HepG2 (cell line): ENCODE measurements around the gene STEAP1B. TPM values are rescaled to one million over a fixed set of nuclear protein-coding genes. Genes with fewer than 3 reads are reported as not detected.

Experiments used
- BCL6 ChIP-seq: IDR thresholded peaks from 2 replicates; pipeline ENCODE4 v1.6.1; 2016; ENCODE audit warnings: missing genetic modification reagents, missing compliant biosample characterization
- ELF1 ChIP-seq: sonication (generic); formaldehyde crosslinking; IDR thresholded peaks from 2 replicates; pipeline ENCODE4 v1.4.0; 2020; ENCODE audit warnings: missing genetic modification reagents
- EP300 ChIP-seq, 3 experiments: sonication (generic) in 1 of 3; formaldehyde crosslinking in 1 of 3; IDR thresholded peaks; 2 replicates each; pipeline versions ENCODE4 v1.5.1 to v1.6.1; 2011 to 2020; ENCODE audit warnings: low read depth in 2 of 3, low read length in 2 of 3, borderline replicate concordance in 1 of 3, improper control_type of control experiment in 1 of 3, mild to moderate bottlenecking in 1 of 3, missing genetic modification reagents in 1 of 3, moderate library complexity in 1 of 3
- ETV5 ChIP-seq: IDR thresholded peaks from 2 replicates; pipeline ENCODE4 v1.6.1; 2018; ENCODE audit warnings: missing biosample characterization, missing genetic modification reagents, inconsistent platforms, borderline replicate concordance
- FOXC1 ChIP-seq: sonication (generic); formaldehyde crosslinking; IDR thresholded peaks from 2 replicates; pipeline ENCODE4 v1.8.0; 2022; ENCODE audit warnings: mild to moderate bottlenecking, missing genetic modification reagents, borderline replicate concordance
- GLI4 ChIP-seq: sonication (generic); formaldehyde crosslinking; IDR thresholded peaks from 2 replicates; pipeline ENCODE4 v1.5.1; 2020; ENCODE audit warnings: missing genetic modification reagents, mild to moderate bottlenecking, moderate library complexity, borderline replicate concordance
- HMG20B ChIP-seq: conservative IDR thresholded peaks from 2 replicates; pipeline ENCODE4 v1.6.1; 2016; ENCODE audit warnings: missing genetic modification reagents, missing compliant biosample characterization
- IRF2 ChIP-seq: IDR thresholded peaks from 2 replicates; pipeline ENCODE4 v1.6.1; 2018; ENCODE audit warnings: missing genetic modification reagents, missing compliant biosample characterization
- MED13 ChIP-seq: sonication (generic); formaldehyde crosslinking; IDR thresholded peaks from 2 replicates; pipeline ENCODE4 v1.5.0; 2020; ENCODE audit warnings: missing genetic modification reagents
- NAIF1 ChIP-seq: sonication (generic); formaldehyde crosslinking; IDR thresholded peaks from 2 replicates; pipeline ENCODE4 v1.5.0; 2020; ENCODE audit warnings: mild to moderate bottlenecking, missing genetic modification reagents, borderline replicate concordance
- NFKBIZ ChIP-seq: IDR thresholded peaks from 2 replicates; pipeline ENCODE4 v1.6.1; 2018; ENCODE audit warnings: missing genetic modification reagents, missing compliant biosample characterization
- RCOR2 ChIP-seq: IDR thresholded peaks from 2 replicates; pipeline ENCODE4 v1.6.1; 2016; ENCODE audit warnings: missing biosample characterization, missing genetic modification reagents
- RFXAP ChIP-seq: sonication (generic); formaldehyde crosslinking; IDR thresholded peaks from 2 replicates; pipeline ENCODE4 v1.4.0; 2020; ENCODE audit warnings: missing genetic modification reagents, borderline replicate concordance
- SAP130 ChIP-seq: IDR thresholded peaks from 2 replicates; pipeline ENCODE4 v1.6.1; 2016; ENCODE audit warnings: low read depth
- SMC3 ChIP-seq: IDR thresholded peaks from 2 replicates; pipeline ENCODE4 v1.6.1; 2011; ENCODE audit warnings: low read length, improper control_type of control experiment
- SOX13 ChIP-seq, 3 experiments: fragments of 450-650 bp in 1 of 3; sonication (generic) in 1 of 3; formaldehyde crosslinking in 1 of 3; IDR thresholded peaks in 2 of 3; conservative IDR thresholded peaks in 1 of 3; 2 replicates each; pipeline versions ENCODE4 v1.5.0 to v1.6.1; 2016 to 2020; ENCODE audit warnings: antibody characterized with exemption in 1 of 3, mild to moderate bottlenecking in 1 of 3, missing compliant biosample characterization in 1 of 3, missing genetic modification reagents in 1 of 3, moderate library complexity in 1 of 3
- STAG1 ChIP-seq: sonication (generic); formaldehyde crosslinking; IDR thresholded peaks from 2 replicates; pipeline ENCODE4 v1.4.0; 2020; ENCODE audit warnings: missing genetic modification reagents
- TBX2 ChIP-seq: sonication (generic); formaldehyde crosslinking; IDR thresholded peaks from 2 replicates; pipeline ENCODE4 v1.5.0; 2020; ENCODE audit warnings: missing genetic modification reagents, mild to moderate bottlenecking, borderline replicate concordance
- TEAD3 ChIP-seq: optimal IDR thresholded peaks from 2 replicates; pipeline ENCODE3; 2016; ENCODE audit warnings: borderline replicate concordance
- ZIK1 ChIP-seq: sonication (generic); formaldehyde crosslinking; IDR thresholded peaks from 2 replicates; pipeline ENCODE4 v1.5.0; 2020; ENCODE audit warnings: mild to moderate bottlenecking, low read depth, missing genetic modification reagents, borderline replicate concordance
- ZMAT3 ChIP-seq: sonication (generic); formaldehyde crosslinking; conservative IDR thresholded peaks from 2 replicates; pipeline ENCODE4 v1.7.0; 2021; ENCODE audit warnings: missing genetic modification reagents
- ZNF296 ChIP-seq: sonication (generic); formaldehyde crosslinking; conservative IDR thresholded peaks from 2 replicates; pipeline ENCODE4 v1.5.0; 2020; ENCODE audit warnings: mild to moderate bottlenecking, missing genetic modification reagents
- ZNF451 ChIP-seq: sonication (generic); formaldehyde crosslinking; IDR thresholded peaks from 2 replicates; pipeline ENCODE4 v1.5.0; 2020; ENCODE audit warnings: mild to moderate bottlenecking, missing genetic modification reagents
- ZNF546 ChIP-seq: sonication (generic); formaldehyde crosslinking; conservative IDR thresholded peaks from 2 replicates; pipeline ENCODE4 v1.8.1; 2023; ENCODE audit warnings: mild to moderate bottlenecking, missing genetic modification reagents
- ZNF660 ChIP-seq: sonication (generic); formaldehyde crosslinking; IDR thresholded peaks from 2 replicates; pipeline ENCODE4 v1.5.1; 2020; ENCODE audit warnings: mild to moderate bottlenecking, low read depth, missing genetic modification reagents, borderline replicate concordance
- ZSCAN9 ChIP-seq: IDR thresholded peaks from 2 replicates; pipeline ENCODE4 v1.6.1; 2016; ENCODE audit warnings: borderline replicate concordance
- polyA plus RNA-seq, 8 experiments: library from polyadenylated mRNA; depleted of rRNA in 3 of 8; stranded (reverse) in 7 of 8; unstranded in 1 of 8; fragments of >200 nt; fragmentation: Illumina TruSeq in 4 of 8; extraction: Trizol in 4 of 8; gene quantifications; 2 replicates each; pipeline versions ENCODE4 v1.2.1 to v1.2.3, GENCODE V29; 2011 to 2016; ENCODE audit warnings: low read depth in 4 of 8, missing spikeins in 1 of 8, mixed read lengths in 1 of 8; ENCODE audit not compliant: insufficient read depth in 1 of 8
- total RNA-seq, 5 experiments: library from RNA; depleted of rRNA; stranded (reverse); fragments of >200 nt; fragmentation: Illumina TruSeq; extraction: Trizol; gene quantifications; 2 replicates each; pipeline ENCODE4 v1.2.3, GENCODE V29; 2016; ENCODE audit warnings: low read depth in 1 of 5
- TF ChIP-seq, protein P1 (sequence below): IDR thresholded peaks from 2 replicates; pipeline ENCODE4 v1.6.1; 2016; ENCODE audit warnings: missing genetic modification reagents, missing compliant biosample characterization
- TF ChIP-seq, protein P2 (sequence below): sonication (generic); formaldehyde crosslinking; IDR thresholded peaks from 2 replicates; pipeline ENCODE4 v1.5.0; 2020; ENCODE audit warnings: mild to moderate bottlenecking, missing genetic modification reagents

STEAP1B gene
- total and polyA plus RNA-seq, 2 of the 13 experiments (the other 11 are each of a cell fraction or from before 2014, with no cell fraction given): not detected

- TF ChIP-seq FOXC1 (CRISPR knock-in tag) (0 out of 2 replicates have a peak, but pooled peaks have one; percentile 32), NFKBIZ (peak; percentile 70; the same call in 1 of the 2 replicates), ZNF451 (CRISPR knock-in tag) (no peak), HMG20B (CRISPR knock-in tag) (peak; percentile 50; the same call in 1 of the 2 replicates), IRF2 (CRISPR knock-in tag) (0 out of 2 replicates have a peak, but pooled peaks have one; percentile 39), ZMAT3 (CRISPR knock-in tag) (no peak), SMC3 (no peak), ZNF660 (CRISPR knock-in tag) (no peak), EP300 (IDR thresholded peaks at IDR 0.05; ENCODE audit: low read depth in 2 of 2, low read length in 2 of 2) (peak in 1 of 2 experiments; percentile 85; a peak in 2 of 4 replicates), EP300 (CRISPR knock-in tag; IDR thresholded peaks at IDR 0.05; ENCODE audit: borderline replicate concordance) (peak; percentile 67), RCOR2 (CRISPR knock-in tag) (peak; percentile 59), SAP130 (CRISPR knock-in tag) (peak; percentile 82), GLI4 (CRISPR knock-in tag) (0 out of 2 replicates have a peak, but pooled peaks have one; percentile 58), ETV5 (CRISPR knock-in tag) (peak; percentile 97), RFXAP (CRISPR knock-in tag) (no peak), ELF1 (peak; percentile 66), TEAD3 (CRISPR knock-in tag) (peak; percentile 82), STAG1 (CRISPR knock-in tag) (peak; percentile 18), ZNF296 (CRISPR knock-in tag) (no peak), ZIK1 (CRISPR knock-in tag) (no peak), ZSCAN9 (CRISPR knock-in tag) (peak; percentile 42; the same call in 1 of the 2 replicates), TBX2 (CRISPR knock-in tag) (peak; percentile 72; the same call in 1 of the 2 replicates), NAIF1 (CRISPR knock-in tag) (no peak), BCL6 (CRISPR knock-in tag) (peak; percentile 53; the same call in 1 of the 2 replicates), SOX13 (IDR thresholded peaks at IDR 0.05) (peak; percentile 90), SOX13 (CRISPR knock-in tag; conservative IDR thresholded peaks at IDR 0.05 in 1 of 2, IDR thresholded peaks at IDR 0.05 in 1 of 2) (peak in 1 of 2 experiments; percentile 97; a peak in 2 of 4 replicates), ZNF546 (CRISPR knock-in tag) (no peak), MED13 (no peak)
- TF ChIP-seq, protein P1, sequence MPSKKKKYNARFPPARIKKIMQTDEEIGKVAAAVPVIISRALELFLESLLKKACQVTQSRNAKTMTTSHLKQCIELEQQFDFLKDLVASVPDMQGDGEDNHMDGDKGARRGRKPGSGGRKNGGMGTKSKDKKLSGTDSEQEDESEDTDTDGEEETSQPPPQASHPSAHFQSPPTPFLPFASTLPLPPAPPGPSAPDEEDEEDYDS (CRISPR knock-in tag): peak; percentile 60; the same call in 1 of the 2 replicates
- TF ChIP-seq, protein P2, sequence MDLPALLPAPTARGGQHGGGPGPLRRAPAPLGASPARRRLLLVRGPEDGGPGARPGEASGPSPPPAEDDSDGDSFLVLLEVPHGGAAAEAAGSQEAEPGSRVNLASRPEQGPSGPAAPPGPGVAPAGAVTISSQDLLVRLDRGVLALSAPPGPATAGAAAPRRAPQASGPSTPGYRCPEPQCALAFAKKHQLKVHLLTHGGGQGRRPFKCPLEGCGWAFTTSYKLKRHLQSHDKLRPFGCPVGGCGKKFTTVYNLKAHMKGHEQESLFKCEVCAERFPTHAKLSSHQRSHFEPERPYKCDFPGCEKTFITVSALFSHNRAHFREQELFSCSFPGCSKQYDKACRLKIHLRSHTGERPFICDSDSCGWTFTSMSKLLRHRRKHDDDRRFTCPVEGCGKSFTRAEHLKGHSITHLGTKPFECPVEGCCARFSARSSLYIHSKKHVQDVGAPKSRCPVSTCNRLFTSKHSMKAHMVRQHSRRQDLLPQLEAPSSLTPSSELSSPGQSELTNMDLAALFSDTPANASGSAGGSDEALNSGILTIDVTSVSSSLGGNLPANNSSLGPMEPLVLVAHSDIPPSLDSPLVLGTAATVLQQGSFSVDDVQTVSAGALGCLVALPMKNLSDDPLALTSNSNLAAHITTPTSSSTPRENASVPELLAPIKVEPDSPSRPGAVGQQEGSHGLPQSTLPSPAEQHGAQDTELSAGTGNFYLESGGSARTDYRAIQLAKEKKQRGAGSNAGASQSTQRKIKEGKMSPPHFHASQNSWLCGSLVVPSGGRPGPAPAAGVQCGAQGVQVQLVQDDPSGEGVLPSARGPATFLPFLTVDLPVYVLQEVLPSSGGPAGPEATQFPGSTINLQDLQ (CRISPR knock-in tag): no peak
Observed at GRCh38 chr7:22444181-22444971, 55.6 kb downstream of the STEAP1B start (continued).
